22Rv1 (cell line): ENCODE data around the gene CSPG4.
A peak's percentile ranks its signal among the peaks of the same experiment; 100 is the strongest.
"Not testable (repeated sequence)": the region's sequence is repeated elsewhere in the genome, so short reads cannot be mapped to it uniquely, and the experiment has no call there.

Experiments used
- H3K27ac ChIP-seq: fragments of 450-650 bp; 2 replicates; pipeline ENCODE4 v1.5.1; 2017
- ZFX ChIP-seq: fragments of 450-650 bp; IDR thresholded peaks from 2 replicates; pipeline ENCODE4 v1.6.1; 2017; ENCODE audit warnings: antibody characterized with exemption, borderline replicate concordance
- TF ChIP-seq, protein P1 (sequence below): fragments of 450-650 bp; IDR thresholded peaks from 2 replicates; pipeline ENCODE4 v1.5.1; 2017; ENCODE audit warnings: mild to moderate bottlenecking

CSPG4 gene

DNA sequence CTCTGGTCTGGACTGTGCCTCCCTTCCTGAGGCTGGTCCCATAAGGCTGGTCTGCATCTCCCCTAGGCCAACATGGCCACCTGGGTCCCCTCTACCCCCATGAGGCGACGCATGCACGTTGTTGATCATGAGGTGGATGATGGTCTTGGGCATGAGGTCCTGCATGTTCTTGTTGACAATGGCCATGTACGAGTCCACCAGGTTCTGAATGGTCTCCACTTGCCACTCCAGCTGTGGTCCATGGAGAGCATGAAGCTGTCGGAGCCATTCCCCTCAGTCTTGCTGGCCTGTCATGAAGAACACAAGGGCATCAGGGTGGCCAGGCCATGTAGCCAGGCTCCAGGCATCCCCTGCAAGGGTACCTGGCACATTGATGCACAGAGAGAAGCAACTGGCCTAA lies 27.1 kb upstream of the CSPG4 start:
- TF ChIP-seq, protein P1, sequence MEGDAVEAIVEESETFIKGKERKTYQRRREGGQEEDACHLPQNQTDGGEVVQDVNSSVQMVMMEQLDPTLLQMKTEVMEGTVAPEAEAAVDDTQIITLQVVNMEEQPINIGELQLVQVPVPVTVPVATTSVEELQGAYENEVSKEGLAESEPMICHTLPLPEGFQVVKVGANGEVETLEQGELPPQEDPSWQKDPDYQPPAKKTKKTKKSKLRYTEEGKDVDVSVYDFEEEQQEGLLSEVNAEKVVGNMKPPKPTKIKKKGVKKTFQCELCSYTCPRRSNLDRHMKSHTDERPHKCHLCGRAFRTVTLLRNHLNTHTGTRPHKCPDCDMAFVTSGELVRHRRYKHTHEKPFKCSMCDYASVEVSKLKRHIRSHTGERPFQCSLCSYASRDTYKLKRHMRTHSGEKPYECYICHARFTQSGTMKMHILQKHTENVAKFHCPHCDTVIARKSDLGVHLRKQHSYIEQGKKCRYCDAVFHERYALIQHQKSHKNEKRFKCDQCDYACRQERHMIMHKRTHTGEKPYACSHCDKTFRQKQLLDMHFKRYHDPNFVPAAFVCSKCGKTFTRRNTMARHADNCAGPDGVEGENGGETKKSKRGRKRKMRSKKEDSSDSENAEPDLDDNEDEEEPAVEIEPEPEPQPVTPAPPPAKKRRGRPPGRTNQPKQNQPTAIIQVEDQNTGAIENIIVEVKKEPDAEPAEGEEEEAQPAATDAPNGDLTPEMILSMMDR = no peak
- no peak for TF ChIP-seq ZFX
- H3K27ac ChIP-seq = no peak overlapping the region

DNA sequence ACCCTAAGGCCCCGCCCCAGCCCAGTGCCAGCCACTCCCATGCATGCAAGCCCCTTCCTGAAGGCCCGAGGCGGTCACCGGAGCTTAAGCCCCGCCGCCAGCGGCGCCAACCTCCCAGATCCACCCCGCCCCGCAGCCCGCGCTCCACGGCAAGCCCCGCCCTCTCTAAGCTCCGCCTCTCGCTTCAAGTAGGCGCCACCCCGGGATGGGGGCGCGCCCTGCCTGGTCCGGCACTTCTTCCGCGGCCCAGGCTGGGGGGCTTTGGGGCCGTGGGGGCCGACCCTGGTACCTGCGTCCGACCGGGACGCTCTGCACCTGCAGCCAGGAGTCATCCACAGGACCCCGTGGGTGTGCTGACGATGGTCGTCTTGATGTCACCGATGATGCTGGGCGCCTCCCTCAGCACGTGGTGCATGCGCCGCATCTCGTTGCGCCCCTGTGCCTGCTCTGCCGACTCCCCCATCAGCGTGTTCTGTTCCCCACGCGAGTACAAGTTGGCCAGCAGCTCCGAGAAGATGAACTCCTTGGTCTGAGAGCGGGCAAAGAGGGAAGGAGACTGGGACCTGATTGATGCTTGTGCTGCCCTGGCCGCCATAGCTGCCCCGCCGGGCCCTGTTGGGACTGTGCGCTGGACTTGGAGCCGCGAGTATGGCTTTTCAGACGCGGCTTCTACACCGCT lies 26.1 kb upstream of the CSPG4 start:
- H3K27ac ChIP-seq = no peak overlapping the region
- TF ChIP-seq, protein P1 = no peak
- no peak for TF ChIP-seq ZFX

DNA sequence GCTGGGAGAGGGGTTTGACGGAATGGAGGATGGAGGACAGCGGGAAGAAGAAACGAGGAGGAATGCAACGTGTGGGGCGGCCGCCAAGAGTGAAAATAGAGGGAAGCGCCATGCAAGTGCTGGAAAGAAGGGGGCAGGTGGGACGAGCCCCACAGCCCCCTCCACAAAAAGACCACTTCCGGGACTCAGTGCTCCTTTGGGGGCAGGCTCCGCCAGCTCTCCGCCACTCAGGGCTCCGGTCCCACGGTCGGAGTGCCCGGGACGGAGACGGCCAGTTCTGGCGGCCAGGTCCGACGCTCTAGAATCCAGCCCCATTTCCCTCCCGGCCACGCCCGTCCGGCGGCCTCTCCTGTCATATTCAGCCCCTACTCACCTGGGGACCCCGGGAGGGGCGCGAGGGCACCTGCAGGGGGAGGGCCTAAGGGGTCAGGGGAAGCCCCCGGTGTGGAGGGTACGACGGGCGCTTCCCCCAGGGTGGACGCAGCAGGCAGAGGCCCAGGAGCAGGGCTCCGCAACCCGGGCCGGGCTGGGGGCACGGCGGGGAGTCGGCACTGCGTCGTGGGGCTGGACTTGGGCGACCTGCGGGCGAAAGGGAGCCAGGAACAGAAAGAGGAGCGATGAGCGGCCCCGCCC lies 25.5 kb upstream of the CSPG4 start:
- H3K27ac ChIP-seq = no peak overlapping the region
- TF ChIP-seq ZFX = no peak

DNA sequence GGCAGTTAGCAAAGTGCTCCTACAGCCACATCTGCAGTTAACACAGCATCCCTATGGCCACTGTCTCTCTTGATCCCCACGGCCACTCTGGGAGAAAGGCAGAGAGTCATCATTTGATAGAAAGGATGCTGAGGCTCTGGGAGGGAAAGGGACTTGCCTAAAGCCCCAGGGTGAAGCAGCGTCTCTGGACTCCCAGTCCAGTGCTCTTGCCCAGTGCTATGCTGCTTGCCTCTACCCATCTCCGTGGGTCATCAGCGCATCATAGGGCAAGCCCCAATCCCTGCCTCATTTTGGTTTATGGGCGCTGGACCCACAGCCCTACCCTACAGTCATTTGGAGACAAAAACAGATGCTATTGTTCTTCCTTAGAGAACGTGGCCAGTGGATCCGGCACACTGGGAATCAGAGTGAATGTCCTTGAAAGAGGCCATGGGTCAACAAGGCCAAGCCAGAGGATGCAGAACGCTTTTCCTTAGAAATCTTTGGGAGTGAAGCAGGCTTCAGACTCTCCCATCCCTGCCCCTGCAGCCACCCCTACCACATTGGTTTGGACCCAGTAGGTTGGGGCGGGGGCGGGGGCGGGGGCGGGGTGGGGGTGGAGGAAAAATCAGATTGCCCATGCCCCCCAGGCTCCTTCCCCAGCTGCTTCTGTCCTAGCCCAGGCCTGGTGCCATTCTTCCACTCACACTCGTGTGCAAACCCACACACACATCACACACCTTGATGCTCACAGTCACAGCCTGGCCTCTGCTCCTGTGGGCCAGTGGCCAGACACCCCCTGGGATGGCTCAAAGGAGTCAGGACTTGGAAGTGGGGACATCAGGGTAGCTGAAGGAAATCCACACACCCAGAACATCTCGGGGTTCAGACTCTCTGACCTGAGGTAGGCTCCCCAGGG lies 24.7 kb upstream of the CSPG4 start:
- not testable (repeated sequence) for H3K27ac ChIP-seq

DNA sequence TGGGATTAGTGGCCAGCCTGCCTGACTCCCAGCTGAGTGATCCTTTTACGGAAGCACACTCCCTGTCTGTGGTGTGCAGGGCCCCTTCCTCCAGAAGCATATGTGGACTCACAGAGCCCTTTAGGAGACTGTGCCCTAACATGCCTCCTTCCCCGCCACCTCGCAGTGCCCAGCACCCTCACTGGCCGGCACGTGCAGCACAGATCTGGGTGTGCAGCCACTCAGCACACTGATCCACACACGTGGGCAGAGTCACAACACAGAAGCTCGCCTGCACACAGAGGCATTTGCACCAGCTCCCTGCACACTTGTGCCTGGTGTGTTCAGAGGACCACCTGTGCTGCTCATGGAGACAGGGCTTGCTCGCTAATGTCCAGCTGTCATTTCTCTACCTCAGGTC lies 23.6 kb upstream of the CSPG4 start:
- no peak overlapping the region for H3K27ac ChIP-seq
- TF ChIP-seq ZFX = no peak
- TF ChIP-seq, protein P1 = no peak

DNA sequence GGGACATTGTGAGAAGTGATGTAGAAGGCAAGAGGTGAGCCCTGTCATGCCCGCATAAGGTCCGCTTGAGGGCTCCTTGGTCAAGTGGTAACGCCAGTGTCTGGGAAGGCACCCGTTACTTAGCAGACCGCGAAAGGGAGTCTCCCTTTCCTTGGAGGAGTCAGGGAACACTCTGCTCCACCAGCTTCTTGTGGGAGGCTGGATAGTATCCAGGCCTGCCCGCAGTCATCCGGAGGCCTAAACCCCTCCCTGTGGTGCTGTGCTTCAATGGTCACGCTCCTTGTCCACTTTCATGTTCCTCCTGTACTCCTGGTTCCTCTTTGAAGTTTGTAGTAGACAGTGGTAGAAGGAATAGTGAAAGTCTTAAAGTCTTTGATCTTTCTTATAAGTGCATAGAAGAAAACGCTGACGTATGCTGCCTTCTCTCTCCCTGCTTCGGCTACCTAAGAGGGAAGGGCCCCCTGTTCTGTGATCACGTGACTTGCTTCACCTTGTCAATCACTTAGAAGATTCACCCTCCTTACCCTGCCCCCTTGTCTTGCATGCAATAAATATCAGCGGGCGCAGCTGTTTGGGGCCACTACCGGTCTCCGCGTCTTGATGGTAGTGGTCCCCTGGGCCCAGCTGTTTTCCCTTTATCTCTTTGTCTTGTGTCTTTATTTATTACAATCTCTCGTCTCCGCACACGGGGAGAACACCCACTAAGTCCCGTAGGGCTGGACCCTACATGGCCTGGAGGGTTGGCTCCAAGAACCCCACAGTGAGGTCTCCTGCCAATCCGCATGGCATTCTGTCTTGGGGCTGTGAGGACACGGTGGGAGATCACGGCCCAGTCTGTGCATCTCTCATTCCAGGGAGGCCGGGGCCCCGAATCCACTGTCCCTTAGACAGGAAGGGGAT lies 22.5 kb upstream of the CSPG4 start:
- H3K27ac ChIP-seq = not testable (repeated sequence)

DNA sequence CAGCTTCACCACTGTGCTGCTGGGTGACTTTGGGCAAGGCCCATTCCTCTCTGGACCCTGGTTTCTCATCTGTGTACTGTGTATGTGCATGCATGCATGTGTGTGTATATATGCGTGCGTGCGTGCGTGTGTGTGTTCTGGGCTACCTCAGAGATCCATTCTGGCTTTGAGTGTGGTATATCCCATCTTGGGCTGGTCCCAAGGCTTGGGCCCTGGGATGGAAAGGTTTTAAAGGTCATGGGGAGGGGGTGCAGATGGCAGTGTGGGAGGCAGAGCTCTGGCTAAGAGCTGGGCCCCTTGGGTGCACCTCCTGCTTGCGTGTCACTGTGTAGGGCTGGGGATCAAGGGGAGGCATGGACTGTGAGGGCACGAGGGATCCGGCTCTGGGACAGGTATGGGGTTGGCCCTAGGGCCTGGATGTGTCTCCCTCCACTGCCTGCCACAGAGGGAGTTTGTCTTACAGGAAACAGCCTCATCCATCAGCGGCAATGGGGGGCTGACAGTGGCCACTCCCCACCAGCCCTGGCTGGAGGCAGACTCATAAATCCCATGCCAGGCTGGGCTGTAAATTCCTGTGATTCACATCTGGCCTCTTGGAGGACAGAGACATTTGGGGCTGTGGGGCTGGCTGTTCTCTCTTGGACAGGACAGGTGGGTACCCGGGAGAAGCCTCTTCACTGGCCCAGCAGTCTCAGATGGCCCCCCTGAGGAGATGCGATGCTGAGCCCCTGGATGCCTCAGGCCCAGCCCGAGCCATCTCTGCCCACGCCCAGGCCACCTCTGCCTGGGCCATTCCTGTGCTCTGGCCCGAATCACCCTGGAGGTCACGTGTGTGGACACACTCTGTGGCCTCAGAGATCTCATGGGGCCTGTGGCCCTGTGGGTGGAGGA lies 21.4 kb upstream of the CSPG4 start:
- H3K27ac ChIP-seq = no peak overlapping the region
- TF ChIP-seq, protein P1 = no peak
- TF ChIP-seq ZFX = no peak

DNA sequence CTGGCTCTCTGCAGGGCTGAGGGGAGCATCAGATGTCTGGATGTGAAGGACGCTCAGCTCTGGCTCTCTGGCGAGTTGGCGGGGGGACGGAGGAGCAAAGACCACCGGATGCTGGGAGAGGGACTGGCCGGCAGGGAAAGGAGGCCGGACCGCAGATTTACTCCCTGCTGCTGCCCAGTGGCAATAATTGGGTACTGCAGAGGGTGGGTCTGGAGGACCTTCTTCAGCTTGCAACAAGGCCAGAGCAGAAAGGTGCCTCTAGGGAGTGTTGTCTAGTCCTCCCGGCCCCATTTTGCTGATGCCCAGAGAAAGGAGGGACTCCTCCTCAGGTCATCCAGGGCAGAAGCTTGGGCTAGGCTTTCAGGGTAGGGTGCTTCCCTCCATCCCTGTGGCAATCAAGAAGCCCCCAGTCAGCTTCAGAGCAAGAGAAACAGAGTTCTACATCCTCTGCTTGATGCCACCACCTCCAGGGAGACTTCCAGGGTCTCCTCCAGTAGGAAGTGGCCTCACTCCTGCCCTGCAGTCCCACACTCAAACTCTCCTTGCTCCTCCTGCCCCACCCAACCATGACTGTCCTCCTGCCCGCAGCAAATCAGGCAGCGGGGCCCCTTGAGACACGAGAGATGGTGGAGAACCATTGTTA lies 20.3 kb upstream of the CSPG4 start:
- H3K27ac ChIP-seq = no peak overlapping the region
- TF ChIP-seq, protein P1 = peak; percentile 81
- TF ChIP-seq ZFX = no peak
